Lower leg skin (tissue), 3 donors: ENCODE measurements around the gene FNDC3B.

Source experiments
- POLR2A ChIP-seq, 2 donors: fragments of 450-650 bp; IDR thresholded peaks; one replicate each; pipeline ENCODE4 v1.6.1; 2016 to 2017; ENCODE audit warnings: antibody characterized with exemption in 2 of 2, mild to moderate bottlenecking in 1 of 2, moderate library complexity in 1 of 2
- TF ChIP-seq, protein P1 (sequence below), 3 donors: fragments of 450-650 bp; IDR thresholded peaks; one replicate each; pipeline ENCODE4 v1.5.1; 2016; ENCODE audit warnings: antibody characterized with exemption in 3 of 3, mild to moderate bottlenecking in 3 of 3, moderate library complexity in 2 of 3

DNA sequence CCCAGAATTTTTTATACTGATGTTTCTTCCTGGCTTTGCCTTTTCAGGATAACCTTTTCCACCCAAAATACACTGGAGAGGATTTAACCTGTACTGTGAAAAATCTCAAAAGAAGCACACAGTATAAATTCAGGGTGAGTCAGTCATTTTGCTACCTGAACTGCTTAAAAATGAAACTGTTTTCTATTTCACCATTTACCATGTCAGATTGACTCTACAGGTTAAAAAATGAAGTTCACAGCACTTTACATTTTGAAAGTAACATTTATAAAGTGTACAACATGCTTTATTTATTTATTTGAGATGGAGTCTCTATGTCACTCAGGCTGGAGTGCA lies 293.6 kb downstream of the FNDC3B start:
- TF ChIP-seq, protein P1, sequence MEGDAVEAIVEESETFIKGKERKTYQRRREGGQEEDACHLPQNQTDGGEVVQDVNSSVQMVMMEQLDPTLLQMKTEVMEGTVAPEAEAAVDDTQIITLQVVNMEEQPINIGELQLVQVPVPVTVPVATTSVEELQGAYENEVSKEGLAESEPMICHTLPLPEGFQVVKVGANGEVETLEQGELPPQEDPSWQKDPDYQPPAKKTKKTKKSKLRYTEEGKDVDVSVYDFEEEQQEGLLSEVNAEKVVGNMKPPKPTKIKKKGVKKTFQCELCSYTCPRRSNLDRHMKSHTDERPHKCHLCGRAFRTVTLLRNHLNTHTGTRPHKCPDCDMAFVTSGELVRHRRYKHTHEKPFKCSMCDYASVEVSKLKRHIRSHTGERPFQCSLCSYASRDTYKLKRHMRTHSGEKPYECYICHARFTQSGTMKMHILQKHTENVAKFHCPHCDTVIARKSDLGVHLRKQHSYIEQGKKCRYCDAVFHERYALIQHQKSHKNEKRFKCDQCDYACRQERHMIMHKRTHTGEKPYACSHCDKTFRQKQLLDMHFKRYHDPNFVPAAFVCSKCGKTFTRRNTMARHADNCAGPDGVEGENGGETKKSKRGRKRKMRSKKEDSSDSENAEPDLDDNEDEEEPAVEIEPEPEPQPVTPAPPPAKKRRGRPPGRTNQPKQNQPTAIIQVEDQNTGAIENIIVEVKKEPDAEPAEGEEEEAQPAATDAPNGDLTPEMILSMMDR (IDR thresholded peaks at IDR 0.05): no peak
- TF ChIP-seq POLR2A (IDR thresholded peaks at IDR 0.05): no peak
